D341Med (cell line): Measurements from ENCODE around the gene BCOR.

Experiments used
- DNase-seq: peaks from one replicate; pipeline ENCODE4 v3.0.0; 2012; ENCODE audit warnings: low spot score

Gene BCOR

GRCh38 chrX:40098264-40099054 is 701 bp upstream of the BCOR start:
- peak; percentile 67 for DNase-seq

- peak; percentile 48 for DNase-seq
These were observed 636 bp downstream of the BCOR start for GRCh38 chrX:40097141-40097503.

GRCh38 chrX:40096395-40097091 is 1.2 kb downstream of the BCOR start:
- peak; percentile 48 for DNase-seq

- no peak for DNase-seq
These were observed 2.0 kb downstream of the BCOR start for GRCh38 chrX:40095583-40096394.

GRCh38 chrX:40094900-40095582 is 2.7 kb downstream of the BCOR start:
- no peak for DNase-seq

- peak; percentile 70 for DNase-seq
These were observed 3.5 kb downstream of the BCOR start for GRCh38 chrX:40094041-40094899.

- DNase-seq: no peak
These were observed 4.2 kb downstream of the BCOR start for GRCh38 chrX:40093586-40093985.

- DNase-seq: no peak
These were observed 4.8 kb downstream of the BCOR start for GRCh38 chrX:40092808-40093435.

- no peak for DNase-seq
These were observed 5.9 kb downstream of the BCOR start for GRCh38 chrX:40091691-40092421.

- no peak for DNase-seq
These were observed 6.8 kb downstream of the BCOR start for GRCh38 chrX:40090961-40091360.

GRCh38 chrX:40090050-40090804 is 7.5 kb downstream of the BCOR start:
- no peak for DNase-seq

GRCh38 chrX:40088803-40089540 is 8.8 kb downstream of the BCOR start:
- DNase-seq: no peak

GRCh38 chrX:40088299-40088625 is 9.5 kb downstream of the BCOR start:
- no peak for DNase-seq

GRCh38 chrX:40087425-40088298 is 10.1 kb downstream of the BCOR start:
- no peak for DNase-seq

GRCh38 chrX:40086569-40087335 is 11.0 kb downstream of the BCOR start:
- DNase-seq: no peak

- DNase-seq: no peak
These were observed 12.0 kb downstream of the BCOR start for GRCh38 chrX:40085714-40086113.

- no peak for DNase-seq
These were observed 12.6 kb downstream of the BCOR start for GRCh38 chrX:40085102-40085551.
